IMR-90 (cell line): ENCODE measurements around the gene SNRPB2. TPM values are rescaled to one million over a fixed set of nuclear protein-coding genes. Genes with fewer than 3 reads are reported as not detected.

ENCODE experiments used
- ATAC-seq: fragments of 200-7000 bp; cut with Tn5 transposase; 2 replicates; pipeline ENCODE4 v1.9.1; 2020; ENCODE audit warnings: low read depth, mild to moderate bottlenecking, moderate library complexity
- BruUV-seq: library from RNA; stranded (reverse); fragments of 400-500 nt; replicated peaks from 2 replicates; lab custom pipeline; 2021; lab: Mats Ljungman, UMichigan
- CTCF ChIA-PET: fragments of 300-600 bp; formaldehyde crosslinking; extraction: SDS; loops from one replicate; lab custom pipeline; 2021; ENCODE audit warnings: antibody characterized with exemption; lab: Yijun Ruan, JAX
- POLR2A ChIA-PET: fragments of 300-600 bp; sonication (Branson Sonifier 250); formaldehyde crosslinking; loops from one replicate; lab custom pipeline; 2022; ENCODE audit warnings: antibody characterized with exemption; ENCODE audit not compliant: unreplicated experiment; lab: Charles Lee
- DNase-seq: peaks from one replicate; pipeline ENCODE4 v3.0.0; 2013
- H2AFZ ChIP-seq: replicated peaks from 2 replicates; pipeline ENCODE3; 2013; ENCODE audit warnings: low read length, mild to moderate bottlenecking; ENCODE audit not compliant: poor library complexity
- H2AK5ac ChIP-seq: 2 replicates; pipeline ENCODE4 v1.6.1; 2013; ENCODE audit warnings: low read depth, low read length, inconsistent platforms
- H2AK9ac ChIP-seq: replicated peaks from 2 replicates; pipeline ENCODE3; 2013; ENCODE audit warnings: mild to moderate bottlenecking, low read depth, low read length, moderate library complexity; ENCODE audit not compliant: poor library complexity
- H2BK120ac ChIP-seq: 2 replicates; pipeline ENCODE4 v1.6.1; 2013; ENCODE audit warnings: low read depth, low read length, inconsistent platforms
- H2BK15ac ChIP-seq: 3 replicates; pipeline ENCODE4 v1.6.1; 2013; ENCODE audit warnings: low read depth, low read length, inconsistent platforms
- H2BK20ac ChIP-seq: 2 replicates; pipeline ENCODE4 v1.6.1; 2013; ENCODE audit warnings: low read depth, mild to moderate bottlenecking, inconsistent platforms, low read length, moderate library complexity
- H2BK5ac ChIP-seq: 2 replicates; pipeline ENCODE4 v1.6.1; 2013; ENCODE audit warnings: mild to moderate bottlenecking, low read depth, low read length, inconsistent platforms; ENCODE audit not compliant: poor library complexity, severe bottlenecking
- H3K14ac ChIP-seq: replicated peaks from 2 replicates; pipeline ENCODE4 v1.6.1; 2013; ENCODE audit warnings: low read depth, low read length, inconsistent platforms
- H3K18ac ChIP-seq: 2 replicates; pipeline ENCODE4 v1.6.1; 2013; ENCODE audit warnings: low read depth, low read length, control low read depth
- H3K23ac ChIP-seq: 2 replicates; pipeline ENCODE4 v1.6.1; 2013; ENCODE audit warnings: low read depth, low read length, inconsistent platforms
- H3K27ac ChIP-seq: 2 replicates; pipeline ENCODE4 v1.5.1; 2013; ENCODE audit warnings: mild to moderate bottlenecking, control low read depth, low read length; ENCODE audit not compliant: insufficient read depth
- H3K27me3 ChIP-seq: 2 replicates; pipeline ENCODE4 v1.6.1; 2013; ENCODE audit warnings: low read length; ENCODE audit not compliant: control insufficient read depth, insufficient read depth
- H3K36me3 ChIP-seq: 2 replicates; pipeline ENCODE4 v1.6.1; 2013; ENCODE audit warnings: low read length, mixed read lengths; ENCODE audit not compliant: control insufficient read depth, insufficient read depth
- H3K4ac ChIP-seq: 2 replicates; pipeline ENCODE4 v1.6.1; 2013; ENCODE audit warnings: low read depth, low read length, inconsistent platforms
- H3K4me1 ChIP-seq: 2 replicates; pipeline ENCODE4 v1.6.1; 2013; ENCODE audit warnings: low read length, mixed read lengths; ENCODE audit not compliant: control insufficient read depth, insufficient read depth
- H3K4me2 ChIP-seq: 2 replicates; pipeline ENCODE4 v1.6.1; 2013; ENCODE audit warnings: low read depth, mild to moderate bottlenecking, control low read depth, low read length, moderate library complexity
- H3K4me3 ChIP-seq: 2 replicates; pipeline ENCODE4 v1.5.1; 2013; ENCODE audit warnings: low read depth, mild to moderate bottlenecking, control low read depth, low read length, moderate library complexity; ENCODE audit not compliant: insufficient read depth
- H3K56ac ChIP-seq: 2 replicates; pipeline ENCODE4 v1.6.1; 2013; ENCODE audit warnings: low read length, inconsistent platforms; ENCODE audit not compliant: insufficient read depth; ENCODE audit errors: extremely low read depth
- H3K79me1 ChIP-seq, 2 experiments: 2 replicates each; pipeline ENCODE4 v1.6.1; 2013; ENCODE audit warnings: low read length in 2 of 2, inconsistent platforms in 1 of 2, low read depth in 1 of 2
- H3K9ac ChIP-seq: 2 replicates; pipeline ENCODE4 v1.6.1; 2013; ENCODE audit warnings: low read depth, low read length, control low read depth
- H3K9me1 ChIP-seq: 2 replicates; pipeline ENCODE4 v1.6.1; 2013; ENCODE audit warnings: low read length, inconsistent platforms; ENCODE audit not compliant: insufficient read depth
- H3K9me3 ChIP-seq: 2 replicates; pipeline ENCODE4 v1.6.1; 2013; ENCODE audit warnings: low read length; ENCODE audit not compliant: control insufficient read depth, insufficient read depth
- H4K20me1 ChIP-seq: 2 replicates; pipeline ENCODE4 v1.6.1; 2013; ENCODE audit warnings: low read length, inconsistent platforms; ENCODE audit not compliant: insufficient read depth
- H4K5ac ChIP-seq: 2 replicates; pipeline ENCODE4 v1.6.1; 2013; ENCODE audit warnings: mild to moderate bottlenecking, low read depth, low read length, control low read depth
- H4K8ac ChIP-seq, 2 experiments: 2 replicates each; pipeline ENCODE4 v1.6.1; 2013; ENCODE audit warnings: low read depth in 2 of 2, low read length in 2 of 2, control low read depth in 1 of 2, inconsistent platforms in 1 of 2
- H4K91ac ChIP-seq: 2 replicates; pipeline ENCODE4 v1.6.1; 2013; ENCODE audit warnings: low read depth, low read length, inconsistent platforms; ENCODE audit not compliant: insufficient read depth
- BHLHE40 ChIP-seq: fragments of 150-350 bp; IDR thresholded peaks from 2 replicates; pipeline ENCODE4 v1.6.1; 2016; ENCODE audit warnings: mild to moderate bottlenecking, low read depth, low read length
- CHD1 ChIP-seq: IDR thresholded peaks from 2 replicates; pipeline ENCODE4 v1.6.1; 2012; ENCODE audit warnings: low read depth, low read length, improper control_type of control experiment
- FOS ChIP-seq: fragments of 150-350 bp; IDR thresholded peaks from 2 replicates; pipeline ENCODE4 v1.6.1; 2016; ENCODE audit warnings: low read depth, low read length
- MAFK ChIP-seq: IDR thresholded peaks from 2 replicates; pipeline ENCODE4 v1.6.1; 2012; ENCODE audit warnings: low read depth, low read length, improper control_type of control experiment
- MAZ ChIP-seq: IDR thresholded peaks from 2 replicates; pipeline ENCODE4 v1.6.1; 2012; ENCODE audit warnings: low read depth, mild to moderate bottlenecking, low read length, improper control_type of control experiment, moderate library complexity, borderline replicate concordance
- MXI1 ChIP-seq: IDR thresholded peaks from 2 replicates; pipeline ENCODE4 v1.6.1; 2012; ENCODE audit warnings: low read depth, mild to moderate bottlenecking, low read length, moderate library complexity, borderline replicate concordance
- NFE2L2 ChIP-seq: fragments of 150-350 bp; IDR thresholded peaks from 2 replicates; pipeline ENCODE4 v1.6.1; 2016; ENCODE audit warnings: low read depth, mild to moderate bottlenecking, low read length
- POLR2A ChIP-seq: IDR thresholded peaks from 2 replicates; pipeline ENCODE4 v1.6.1; 2012; ENCODE audit warnings: mild to moderate bottlenecking, low read depth, low read length
- RAD21 ChIP-seq: IDR thresholded peaks from 2 replicates; pipeline ENCODE4 v1.6.1; 2012; ENCODE audit warnings: low read length, improper control_type of control experiment
- RCOR1 ChIP-seq: IDR thresholded peaks from 2 replicates; pipeline ENCODE4 v1.6.1; 2012; ENCODE audit warnings: mild to moderate bottlenecking, low read length, improper control_type of control experiment; ENCODE audit not compliant: insufficient replicate concordance
- RFX5 ChIP-seq: IDR thresholded peaks from 2 replicates; pipeline ENCODE4 v1.8.0; 2012; ENCODE audit warnings: low read depth, mild to moderate bottlenecking, low read length, moderate library complexity
- SMC3 ChIP-seq: fragments of 150-350 bp; IDR thresholded peaks from 2 replicates; pipeline ENCODE4 v1.6.1; 2016; ENCODE audit warnings: low read depth, mild to moderate bottlenecking, antibody characterized with exemption, low read length, moderate library complexity
- WGBS, 2 experiments: methylation state at CpG; one replicate each; pipeline versions ENCODE4 v1.1.5 to v1.1.7; 2013; ENCODE audit warnings: missing lambda C conversion rate in 2 of 2; ENCODE audit not compliant: insufficient read length in 1 of 2; ENCODE audit errors: extremely low coverage in 2 of 2; 5-methylcytosine and 5-hydroxymethylcytosine counted together
- dilution Hi-C: fragments of 300-500 bp; cut with HindIII; formaldehyde crosslinking; loops from one replicate; pipeline ENCODE4 v1.14.3; 2018; ENCODE audit warnings: low sequenced_read_pairs; ENCODE audit not compliant: unreplicated experiment
- in situ Hi-C: fragments of 300-500 bp; cut with MboI; formaldehyde crosslinking; loops from 3 replicates; pipeline ENCODE4 v1.14.3; 2019; ENCODE audit warnings: low sequenced_read_pairs, inconsistent platforms, mixed read lengths
- intact Hi-C: fragments of 100-400 bp; cut with micrococcal nuclease; formaldehyde crosslinking; loops from 2 replicates; pipeline ENCODE4 v1.10.0; 2022
- polyA plus RNA-seq, 3 experiments: library from polyadenylated mRNA; depleted of rRNA; stranded (reverse); fragments of >200 nt; gene quantifications; 2 replicates each; pipeline ENCODE4 v1.2.3, GENCODE V29; 2012; ENCODE audit warnings: low replicate concordance in 1 of 3
- total RNA-seq: library from RNA; depleted of rRNA; stranded (reverse); fragments of >200 nt; gene quantifications from 2 replicates; pipeline ENCODE4 v1.2.3, GENCODE V29; 2012
- TF ChIP-seq, protein P1 (sequence below): fragments of 150-350 bp; IDR thresholded peaks from 2 replicates; pipeline ENCODE4 v1.6.1; 2017; ENCODE audit warnings: mild to moderate bottlenecking, antibody characterized with exemption, low read length, low read depth
- TF ChIP-seq, protein P2 (sequence below): fragments of 150-350 bp; IDR thresholded peaks from 2 replicates; pipeline ENCODE4 v1.6.1; 2016; ENCODE audit warnings: low read depth, mild to moderate bottlenecking, low read length, moderate library complexity, borderline replicate concordance

SNRPB2 gene
- total and polyA plus RNA-seq, 2 of the 4 experiments (the other 2 are of a cell fraction), result 27.1 to 65.6 TPM

DNA sequence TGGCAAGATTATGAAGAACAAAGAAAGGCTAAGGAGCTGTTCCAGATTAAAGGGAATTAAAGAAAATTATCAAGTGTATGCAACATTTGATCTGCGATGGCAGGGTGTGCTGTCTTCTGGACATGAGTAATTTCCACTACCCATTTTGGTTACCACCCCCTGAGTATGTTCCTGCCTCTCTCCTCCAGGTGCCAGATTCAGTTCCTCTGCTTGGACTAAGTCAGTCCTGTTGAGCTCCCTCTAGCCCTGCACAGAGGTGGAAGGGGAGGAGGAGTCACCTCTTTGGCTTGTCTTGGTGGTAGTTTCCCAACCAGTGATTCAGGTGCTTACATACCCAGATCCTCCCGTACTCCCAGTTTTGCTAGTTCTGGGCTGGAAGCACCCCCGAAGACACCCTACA, 22.2 kb upstream of the SNRPB2 start:
- DNase-seq (no peak), ATAC-seq (no peak)
- H3K79me1 ChIP-seq, result no peaks in the 10 kb centered on the region
- intact Hi-C loops (no loop called here), dilution Hi-C loops (no loop called here), in situ Hi-C loops (no loop called here)
- no peak overlapping the region for H2BK15ac ChIP-seq
- no peak overlapping the region for H2AK5ac ChIP-seq
- no peaks in the 10 kb centered on the region for H3K4me1 ChIP-seq
- H3K9me3 ChIP-seq, result no peaks in the 10 kb centered on the region
- H3K4me3 ChIP-seq, result no peak overlapping the region
- no peak overlapping the region for H3K56ac ChIP-seq
- H3K23ac ChIP-seq, result no peak overlapping the region
- no peaks in the 10 kb centered on the region for H3K9me1 ChIP-seq
- TF ChIP-seq, protein P1, sequence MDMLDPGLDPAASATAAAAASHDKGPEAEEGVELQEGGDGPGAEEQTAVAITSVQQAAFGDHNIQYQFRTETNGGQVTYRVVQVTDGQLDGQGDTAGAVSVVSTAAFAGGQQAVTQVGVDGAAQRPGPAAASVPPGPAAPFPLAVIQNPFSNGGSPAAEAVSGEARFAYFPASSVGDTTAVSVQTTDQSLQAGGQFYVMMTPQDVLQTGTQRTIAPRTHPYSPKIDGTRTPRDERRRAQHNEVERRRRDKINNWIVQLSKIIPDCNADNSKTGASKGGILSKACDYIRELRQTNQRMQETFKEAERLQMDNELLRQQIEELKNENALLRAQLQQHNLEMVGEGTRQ, result no peak
- no peak for TF ChIP-seq CHD1
- no peak for TF ChIP-seq MAZ
- TF ChIP-seq BHLHE40, result no peak
- TF ChIP-seq RFX5, result no peak
- no peak for TF ChIP-seq RAD21
- no peak for TF ChIP-seq POLR2A
- TF ChIP-seq SMC3, result no peak
- TF ChIP-seq MAFK, result no peak
- no peak for TF ChIP-seq RCOR1
- no peak for TF ChIP-seq FOS
- TF ChIP-seq, protein P2, sequence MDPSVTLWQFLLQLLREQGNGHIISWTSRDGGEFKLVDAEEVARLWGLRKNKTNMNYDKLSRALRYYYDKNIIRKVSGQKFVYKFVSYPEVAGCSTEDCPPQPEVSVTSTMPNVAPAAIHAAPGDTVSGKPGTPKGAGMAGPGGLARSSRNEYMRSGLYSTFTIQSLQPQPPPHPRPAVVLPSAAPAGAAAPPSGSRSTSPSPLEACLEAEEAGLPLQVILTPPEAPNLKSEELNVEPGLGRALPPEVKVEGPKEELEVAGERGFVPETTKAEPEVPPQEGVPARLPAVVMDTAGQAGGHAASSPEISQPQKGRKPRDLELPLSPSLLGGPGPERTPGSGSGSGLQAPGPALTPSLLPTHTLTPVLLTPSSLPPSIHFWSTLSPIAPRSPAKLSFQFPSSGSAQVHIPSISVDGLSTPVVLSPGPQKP, result no peak
- no peak for TF ChIP-seq NFE2L2
- TF ChIP-seq MXI1, result no peak
- H2AFZ ChIP-seq, result no peak overlapping the region
- no peak overlapping the region for H3K4ac ChIP-seq
- no peak overlapping the region for H3K4me2 ChIP-seq
- no peak overlapping the region for H4K8ac ChIP-seq
- no peak overlapping the region for H2BK5ac ChIP-seq
- no peak overlapping the region for H3K18ac ChIP-seq
- no peak overlapping the region for H4K5ac ChIP-seq
- no peaks in the 10 kb centered on the region; the same call in none of the 2 replicates for H3K27me3 ChIP-seq
- H4K91ac ChIP-seq, result no peak overlapping the region
- H3K27ac ChIP-seq, result no peak overlapping the region
- BruUV-seq, result no TSS peak
- no peak overlapping the region for H3K9ac ChIP-seq
- no peak overlapping the region for H2BK20ac ChIP-seq
- no peak overlapping the region for H3K14ac ChIP-seq
- no peak overlapping the region for H2BK120ac ChIP-seq
- ChIA-PET CTCF (no interaction called here), POLR2A (no interaction called here)
- H4K20me1 ChIP-seq, result no peaks in the 10 kb centered on the region
- H2AK9ac ChIP-seq, result no peak overlapping the region
- H3K36me3 ChIP-seq, result no peaks in the 10 kb centered on the region
- no CpG with 5 or more reads among the region's 3 CpGs for WGBS, 2 experiments
